SKM-1 (cell line): ENCODE data around the gene MYOT.
A peak's percentile ranks its signal among the peaks of the same experiment; 100 is the strongest.
"Not testable (repeated sequence)": the region's sequence is repeated elsewhere in the genome, so short reads cannot be mapped to it uniquely, and the experiment has no call there.

Experiments
- DNase-seq: peaks from one replicate; lab custom pipeline; 2025; ENCODE audit not compliant: unreplicated experiment; lab: John Stamatoyannopoulos, UW

MYOT gene

GRCh38 chr5:137867664-137868063 is at the start of gene MYOT:
TSS of gene MYOT (plus strand) at chr5:137867860. CDS start at chr5:137870652, 2,792 bp downstream.
- DNase-seq = no peak

- DNase-seq = no peak
These were observed 47.9 kb upstream of the MYOT start for GRCh38 chr5:137819766-137820165.

GRCh38 chr5:137822158-137822764 is 45.4 kb upstream of the MYOT start:
- peak; percentile 72 for DNase-seq

- DNase-seq = no peak
These were observed 44.7 kb upstream of the MYOT start for GRCh38 chr5:137822984-137823383.

GRCh38 chr5:137825165-137825564 is 42.5 kb upstream of the MYOT start:
- no peak for DNase-seq

GRCh38 chr5:137826067-137826466 is 41.6 kb upstream of the MYOT start:
- DNase-seq = no peak

- DNase-seq = no peak
These were observed 39.5 kb upstream of the MYOT start for GRCh38 chr5:137828180-137828579.

- no peak for DNase-seq
These were observed 39.0 kb upstream of the MYOT start for GRCh38 chr5:137828664-137829063.

GRCh38 chr5:137831105-137831504 is 36.6 kb upstream of the MYOT start:
- DNase-seq = no peak

- DNase-seq = no peak
These were observed 36.1 kb upstream of the MYOT start for GRCh38 chr5:137831526-137831925.

- no peak for DNase-seq
These were observed 35.2 kb upstream of the MYOT start for GRCh38 chr5:137832416-137832815.

- DNase-seq = no peak
These were observed 34.2 kb upstream of the MYOT start for GRCh38 chr5:137833463-137833862.

GRCh38 chr5:137834498-137835049 is 33.1 kb upstream of the MYOT start:
- DNase-seq = no peak

- no peak for DNase-seq
These were observed 31.4 kb upstream of the MYOT start for GRCh38 chr5:137836298-137836697.

- no peak for DNase-seq
These were observed 30.7 kb upstream of the MYOT start for GRCh38 chr5:137836997-137837396.

GRCh38 chr5:137837491-137838394 is 29.9 kb upstream of the MYOT start:
- no peak for DNase-seq

- DNase-seq = no peak
These were observed 28.7 kb upstream of the MYOT start for GRCh38 chr5:137838976-137839375.

GRCh38 chr5:137842296-137842695 is 25.4 kb upstream of the MYOT start:
- DNase-seq = no peak

GRCh38 chr5:137843676-137844299 is 23.9 kb upstream of the MYOT start:
- DNase-seq = no peak

- DNase-seq = no peak
These were observed 22.2 kb upstream of the MYOT start for GRCh38 chr5:137845472-137845871.

GRCh38 chr5:137847687-137848086 is 20.0 kb upstream of the MYOT start:
- DNase-seq = no peak

- not testable (repeated sequence) for DNase-seq
These were observed 14.5 kb upstream of the MYOT start for GRCh38 chr5:137853165-137853564.
